Choroid plexus epithelial cell (primary cell): ENCODE results near the gene STAB2.

Experiments
- DNase-seq: peaks from one replicate; pipeline ENCODE4 v3.0.0-alpha.2; 2010; ENCODE audit warnings: low read depth
- H3K4me3 ChIP-seq: 2 replicates; pipeline ENCODE4 v1.5.1; 2011; ENCODE audit warnings: low read depth, mild to moderate bottlenecking, control low read depth, low read length, moderate library complexity
- CTCF ChIP-seq: conservative IDR thresholded peaks from 2 replicates; pipeline ENCODE4 v1.5.1; 2011; ENCODE audit warnings: low read depth, mild to moderate bottlenecking, control low read depth, inconsistent platforms, low read length, moderate library complexity

Gene STAB2

GRCh38 chr12:103745962-103746361 is 158.9 kb downstream of the STAB2 start:
- H3K4me3 ChIP-seq, result no peak overlapping the region
- peak; percentile 19 for TF ChIP-seq CTCF
- DNase-seq, result peak; percentile 8

- no peak for DNase-seq
- TF ChIP-seq CTCF, result no peak
These were observed 160.9 kb downstream of the STAB2 start for GRCh38 chr12:103748002-103748401.

GRCh38 chr12:103748875-103749274 is 161.8 kb downstream of the STAB2 start:
- no peak for DNase-seq
- no peak overlapping the region for H3K4me3 ChIP-seq
- TF ChIP-seq CTCF, result no peak

More at GRCh38 chr12:103748002-103748401, 160.9 kb downstream of the STAB2 start:
- H3K4me3 ChIP-seq, result no peak overlapping the region

- H3K4me3 ChIP-seq, result no peak overlapping the region
- no peak for DNase-seq
- TF ChIP-seq CTCF, result peak; percentile 2
These were observed 164.1 kb downstream of the STAB2 start for GRCh38 chr12:103751171-103751570.

GRCh38 chr12:103751600-103751999 is 164.5 kb downstream of the STAB2 start:
- H3K4me3 ChIP-seq, result no peak overlapping the region
- no peak for DNase-seq
- TF ChIP-seq CTCF, result no peak

GRCh38 chr12:103755425-103755824 is 168.4 kb downstream of the STAB2 start:
- TF ChIP-seq CTCF, result no peak
- DNase-seq, result no peak
- H3K4me3 ChIP-seq, result no peak overlapping the region

GRCh38 chr12:103756443-103756842 is 169.4 kb downstream of the STAB2 start:
- no peak for TF ChIP-seq CTCF
- DNase-seq, result no peak
- no peak overlapping the region for H3K4me3 ChIP-seq
